Measurements from ENCODE around the gene GRK7. TPM values are rescaled to one million over a fixed set of nuclear protein-coding genes. Genes with fewer than 3 reads are reported as not detected.

GRK7 gene
- total and polyA plus RNA-seq, 2 of the 13 experiments (the other 11 are each of a cell fraction or from before 2014, with no cell fraction given) = not detected

GRCh38 chr3:141728355-141728892 is 34.8 kb upstream of the GRK7 start (continued):
- TF ChIP-seq BATF2 (CRISPR knock-in tag; IDR thresholded peaks at IDR 0.05) = no peak
- no peak for TF ChIP-seq SNRNP70 (IDR thresholded peaks at IDR 0.05; ENCODE audit: low read depth, low read length)
- no peak for TF ChIP-seq NCOA5 (CRISPR knock-in tag; IDR thresholded peaks at IDR 0.05)
- TF ChIP-seq PBX3 (CRISPR knock-in tag; IDR thresholded peaks at IDR 0.05; ENCODE audit: borderline replicate concordance) = no peak
- TF ChIP-seq CENPBD1 (CRISPR knock-in tag; IDR thresholded peaks at IDR 0.05; ENCODE audit: borderline replicate concordance, low read depth) = no peak
- no peak for TF ChIP-seq ZNF230 (CRISPR knock-in tag; IDR thresholded peaks at IDR 0.05)
- no peak for TF ChIP-seq EED (CRISPR knock-in tag; IDR thresholded peaks at IDR 0.05)
- no peak for TF ChIP-seq NRL (CRISPR knock-in tag; IDR thresholded peaks at IDR 0.05; ENCODE audit: borderline replicate concordance)
- TF ChIP-seq ZNF597 (CRISPR knock-in tag; IDR thresholded peaks at IDR 0.05) = no peak
- peak; percentile 40; the same call in 1 of the 2 replicates for TF ChIP-seq HDAC2 (CRISPR knock-in tag; IDR thresholded peaks at IDR 0.05)
- TF ChIP-seq AGO1 (IDR thresholded peaks at IDR 0.05; ENCODE audit: low read depth, low read length, poor library complexity, severe bottlenecking) = no peak
- TF ChIP-seq, protein P1, sequence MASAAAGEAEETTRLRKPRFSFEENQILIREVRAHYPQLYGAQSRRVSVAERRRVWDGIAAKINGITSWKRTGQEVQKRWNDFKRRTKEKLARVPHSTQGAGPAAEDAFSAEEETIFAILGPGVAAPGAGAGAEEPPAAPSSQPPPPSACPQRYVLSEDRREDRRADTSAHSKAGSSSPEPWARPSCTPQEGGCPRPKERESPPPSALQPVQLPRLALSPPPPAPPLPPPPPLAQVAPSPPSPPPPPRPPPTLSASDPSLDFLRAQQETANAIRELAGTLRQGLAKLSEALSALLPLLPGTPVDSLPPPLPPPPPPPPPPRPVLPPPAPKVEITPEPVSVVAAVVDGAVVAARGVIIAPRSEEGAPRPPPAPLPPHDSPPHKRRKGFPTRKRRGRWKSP (CRISPR knock-in tag; IDR thresholded peaks at IDR 0.05) = 0 out of 2 replicates have a peak, but pooled peaks have one; percentile 48
- TF ChIP-seq THAP7 (CRISPR knock-in tag; IDR thresholded peaks at IDR 0.05) = no peak
- TF ChIP-seq XBP1 (CRISPR knock-in tag; IDR thresholded peaks at IDR 0.05) = no peak
- no peak for TF ChIP-seq KAT7 (CRISPR knock-in tag; IDR thresholded peaks at IDR 0.05; ENCODE audit: borderline replicate concordance)
- TF ChIP-seq ZNF570 (CRISPR knock-in tag; IDR thresholded peaks at IDR 0.05; ENCODE audit: borderline replicate concordance) = no peak
- 0 out of 2 replicates have a peak, but pooled peaks have one; percentile 43 for TF ChIP-seq ZNF607 (CRISPR knock-in tag; IDR thresholded peaks at IDR 0.05; ENCODE audit: borderline replicate concordance)
- no peak for TF ChIP-seq HCFC1 (IDR thresholded peaks at IDR 0.05; ENCODE audit: low read depth, low read length)
- TF ChIP-seq DNMT3B (CRISPR knock-in tag; conservative IDR thresholded peaks at IDR 0.05) = no peak
- no peak for TF ChIP-seq ZNF446 (CRISPR knock-in tag; IDR thresholded peaks at IDR 0.05)
- TF ChIP-seq RARG (CRISPR knock-in tag; IDR thresholded peaks at IDR 0.05; ENCODE audit: low read depth) = no peak
- no peak for TF ChIP-seq PCBP2 (optimal IDR thresholded peaks at IDR 0.05; ENCODE audit: low read depth, low read length, poor library complexity, severe bottlenecking)
- TF ChIP-seq ZNF768 (CRISPR knock-in tag; IDR thresholded peaks at IDR 0.05) = no peak
- TF ChIP-seq, protein P2, sequence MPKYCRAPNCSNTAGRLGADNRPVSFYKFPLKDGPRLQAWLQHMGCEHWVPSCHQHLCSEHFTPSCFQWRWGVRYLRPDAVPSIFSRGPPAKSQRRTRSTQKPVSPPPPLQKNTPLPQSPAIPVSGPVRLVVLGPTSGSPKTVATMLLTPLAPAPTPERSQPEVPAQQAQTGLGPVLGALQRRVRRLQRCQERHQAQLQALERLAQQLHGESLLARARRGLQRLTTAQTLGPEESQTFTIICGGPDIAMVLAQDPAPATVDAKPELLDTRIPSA (CRISPR knock-in tag; IDR thresholded peaks at IDR 0.05; ENCODE audit: borderline replicate concordance) = no peak
- TF ChIP-seq TEAD3 (CRISPR knock-in tag; optimal IDR thresholded peaks at IDR 0.05; ENCODE audit: borderline replicate concordance) = peak; percentile 46
